Measurements from ENCODE around the gene SH3PXD2B.

DNA sequence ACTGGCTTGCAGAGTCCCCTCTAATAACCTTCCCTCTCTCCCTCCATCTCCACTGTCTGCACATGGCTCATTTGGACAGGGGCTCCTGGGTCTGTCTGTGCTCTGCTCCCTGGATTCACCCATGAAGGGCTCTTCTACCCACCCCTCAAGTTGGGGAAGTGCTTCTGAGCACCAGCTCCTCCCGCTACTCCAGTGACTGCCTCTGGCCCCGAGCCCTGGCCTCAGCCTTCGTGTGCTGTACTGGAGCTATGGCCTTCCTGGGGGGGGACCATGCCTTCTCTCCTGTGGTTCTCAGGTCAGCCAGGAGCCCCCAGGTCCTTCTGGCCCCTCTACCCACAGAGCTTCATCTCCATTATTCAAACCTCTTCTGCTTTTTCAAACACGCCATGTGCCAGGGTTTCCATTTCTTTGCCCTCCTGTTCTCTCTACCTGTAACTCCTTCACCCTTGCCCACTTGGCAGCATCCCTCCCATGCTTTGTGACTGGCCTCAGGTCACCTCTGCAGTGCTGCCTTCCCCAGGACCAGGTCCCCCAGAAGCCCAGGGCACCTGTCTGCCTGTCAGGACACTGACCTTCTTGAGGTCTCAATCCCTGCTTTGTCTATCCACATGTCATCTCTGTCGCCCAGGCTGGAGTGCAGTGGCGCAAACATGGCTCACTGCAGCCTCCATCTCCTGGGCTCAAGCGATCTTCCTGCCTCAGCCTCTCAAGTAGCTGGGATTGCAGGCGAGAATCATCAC, 9.5 kb downstream of the SH3PXD2B start:
- no peak for TF ChIP-seq CTCF (IDR thresholded peaks at IDR 0.05; ENCODE audit: low read length)
- TF ChIP-seq EZH2 (IDR thresholded peaks at IDR 0.05; ENCODE audit: borderline replicate concordance, low read length), result no peak

Measured in OCI-LY1 (cell line).